ENCODE results near the gene NAIP.
"Not testable (repeated sequence)": the region's sequence is repeated elsewhere in the genome, so short reads cannot be mapped to it uniquely, and the experiment has no call there.

NAIP gene

GRCh38 chr5:71025289-71025953, at the start of gene NAIP:
NAIP (minus strand) TSS chr5:71025339; CDS start chr5:71012915, 12,424 bp downstream.
- DNase-seq: not testable (repeated sequence)

- DNase-seq: not testable (repeated sequence)
These were observed 42.3 kb upstream of the NAIP start, which contains the start of gene GTF2H2 for GRCh38 chr5:71067262-71067928. GTF2H2 (minus strand) TSS chr5:71067676; CDS start chr5:71062763, 4,913 bp downstream.

- DNase-seq: not testable (repeated sequence)
These were observed 36.2 kb upstream of the NAIP start for GRCh38 chr5:71061322-71061721.

GRCh38 chr5:71059426-71059825, 34.3 kb upstream of the NAIP start:
- DNase-seq: not testable (repeated sequence)

- not testable (repeated sequence) for DNase-seq
These were observed 19.7 kb upstream of the NAIP start for GRCh38 chr5:71044808-71045207.

- not testable (repeated sequence) for DNase-seq
These were observed 19.0 kb upstream of the NAIP start for GRCh38 chr5:71044128-71044527.

GRCh38 chr5:71031046-71031776, 6.1 kb upstream of the NAIP start:
- DNase-seq: not testable (repeated sequence)

- not testable (repeated sequence) for DNase-seq
These were observed 4.5 kb downstream of the NAIP start for GRCh38 chr5:71020643-71021042.

- not testable (repeated sequence) for DNase-seq
These were observed 6.6 kb downstream of the NAIP start for GRCh38 chr5:71018376-71019005.

GRCh38 chr5:71014176-71014575, 11.0 kb downstream of the NAIP start:
- DNase-seq: no peak

- DNase-seq: no peak
These were observed 11.6 kb downstream of the NAIP start for GRCh38 chr5:71013575-71013974.

GRCh38 chr5:71011194-71011792, 13.8 kb downstream of the NAIP start:
- no peak for DNase-seq

- not testable (repeated sequence) for DNase-seq
These were observed 18.2 kb downstream of the NAIP start for GRCh38 chr5:71006983-71007382.

- not testable (repeated sequence) for DNase-seq
These were observed 40.3 kb downstream of the NAIP start for GRCh38 chr5:70984882-70985281.

- DNase-seq: not testable (repeated sequence)
These were observed 57.9 kb downstream of the NAIP start for GRCh38 chr5:70967220-70967619.

GRCh38 chr5:70964531-70964930, 60.6 kb downstream of the NAIP start:
- not testable (repeated sequence) for DNase-seq

- DNase-seq: not testable (repeated sequence)
These were observed 72.1 kb downstream of the NAIP start for GRCh38 chr5:70953068-70953467.

GRCh38 chr5:70932560-70932959, 92.6 kb downstream of the NAIP start:
- DNase-seq: not testable (repeated sequence)

GRCh38 chr5:70931709-70932368, 93.3 kb downstream of the NAIP start:
- DNase-seq: not testable (repeated sequence)

GRCh38 chr5:70925211-70925562, 100.0 kb downstream of the NAIP start:
- not testable (repeated sequence) for DNase-seq

Measured in activated CD4-positive, alpha-beta T cell treated with anti-CD3 and anti-CD28 coated beads, Interleukin-2, amount 50 U/mL, for 16 hours (primary cell).